Type B pancreatic cell (in vitro differentiated cells): ENCODE data around the gene RNF168. TPM values are rescaled to one million over a fixed set of nuclear protein-coding genes. Genes with fewer than 3 reads are reported as not detected.
A peak's percentile ranks its signal among the peaks of the same experiment; 100 is the strongest.
"Not testable (repeated sequence)": the region's sequence is repeated elsewhere in the genome, so short reads cannot be mapped to it uniquely, and the experiment has no call there.

ENCODE experiments used
- DNase-seq: peaks from one replicate; pipeline ENCODE4 v3.0.0; 2021; ENCODE audit warnings: mixed read lengths; ENCODE audit not compliant: unreplicated experiment; ENCODE audit errors: extremely low spot score
- H3K27ac Mint-ChIP-seq: 2 replicates; pipeline ENCODE4 v1.8.0; 2021; ENCODE audit warnings: mild to moderate bottlenecking, mixed read lengths
- H3K27me3 Mint-ChIP-seq: 2 replicates; pipeline ENCODE4 v1.8.0; 2021; ENCODE audit warnings: mixed read lengths
- H3K36me3 Mint-ChIP-seq: 2 replicates; pipeline ENCODE4 v1.8.0; 2021; ENCODE audit warnings: mixed read lengths
- H3K4me1 Mint-ChIP-seq: one replicate; pipeline ENCODE4 v1.8.0; 2021; ENCODE audit warnings: mixed read lengths; ENCODE audit not compliant: unreplicated experiment
- H3K4me3 Mint-ChIP-seq: 2 replicates; pipeline ENCODE4 v1.8.0; 2021; ENCODE audit warnings: mild to moderate bottlenecking, mixed read lengths
- H3K9me3 Mint-ChIP-seq: 2 replicates; pipeline ENCODE4 v1.8.0; 2021; ENCODE audit warnings: mixed read lengths
- CTCF ChIP-seq: fragments of 200-600 bp; sonication (generic); conservative IDR thresholded peaks from 2 replicates; pipeline ENCODE4 v1.5.0; 2021; ENCODE audit warnings: antibody characterized with exemption, mild to moderate bottlenecking
- total RNA-seq: library from RNA; stranded (reverse); gene quantifications from 2 replicates; pipeline ENCODE4 v1.2.1, GENCODE V29; 2021; ENCODE audit warnings: low replicate concordance

The RNF168 gene
- total RNA-seq, 1 donor from 2014 or later, result 23.5 TPM

GRCh38 chr3:196513697-196514349 is 10.3 kb upstream of the RNF168 start:
- Mint-ChIP-seq H3K36me3 (no peaks in the 10 kb centered on the region), H3K4me1 (no peaks in the 10 kb centered on the region), H3K9me3 (peaks cover under 1% of the 10 kb centered on the region), H3K27me3 (peaks cover 5% of the 10 kb centered on the region), H3K4me3 (no peak overlapping the region), H3K27ac (no peak overlapping the region)
- TF ChIP-seq CTCF, result no peak
- DNase-seq, result no peak

GRCh38 chr3:196511646-196512425 is 8.3 kb upstream of the RNF168 start:
- not testable (repeated sequence) for H3K36me3 Mint-ChIP-seq, H3K4me3 Mint-ChIP-seq, H3K27me3 Mint-ChIP-seq, H3K9me3 Mint-ChIP-seq, H3K4me1 Mint-ChIP-seq, DNase-seq, H3K27ac Mint-ChIP-seq

- H3K4me1 Mint-ChIP-seq, H3K4me3 Mint-ChIP-seq, DNase-seq, H3K27ac Mint-ChIP-seq, H3K9me3 Mint-ChIP-seq, H3K27me3 Mint-ChIP-seq, H3K36me3 Mint-ChIP-seq: not testable (repeated sequence)
Observed at GRCh38 chr3:196511108-196511507, 7.5 kb upstream of the RNF168 start.

GRCh38 chr3:196506687-196507086 is 3.1 kb upstream of the RNF168 start:
- no peak for TF ChIP-seq CTCF
- H3K27ac Mint-ChIP-seq, result no peak overlapping the region

GRCh38 chr3:196504556-196504955 is 988 bp upstream of the RNF168 start:
- TF ChIP-seq CTCF, result no peak
- Mint-ChIP-seq H3K36me3 (peaks cover 9% of the 10 kb centered on the region), H3K27me3 (peaks cover 3% of the 10 kb centered on the region), H3K27ac (no peak overlapping the region), H3K4me3 (peak overlapping the region; percentile 60), H3K4me1 (peaks cover 14% of the 10 kb centered on the region), H3K9me3 (no peaks in the 10 kb centered on the region)
- no peak for DNase-seq

More at GRCh38 chr3:196506687-196507086, 3.1 kb upstream of the RNF168 start:
- Mint-ChIP-seq H3K36me3 (peaks cover 3% of the 10 kb centered on the region), H3K4me1 (no peaks in the 10 kb centered on the region), H3K27me3 (peaks cover 3% of the 10 kb centered on the region), H3K4me3 (no peak overlapping the region), H3K9me3 (no peaks in the 10 kb centered on the region)
- no peak for DNase-seq

GRCh38 chr3:196504077-196504398 is 470 bp upstream of the RNF168 start:
- H3K4me3 Mint-ChIP-seq, result peak overlapping the region; percentile 100
- H3K36me3 Mint-ChIP-seq, result peaks cover 14% of the 10 kb centered on the region
- H3K27me3 Mint-ChIP-seq, H3K9me3 Mint-ChIP-seq, DNase-seq: not testable (repeated sequence)
- peaks cover 19% of the 10 kb centered on the region for H3K4me1 Mint-ChIP-seq
- H3K27ac Mint-ChIP-seq, result peak overlapping the region; percentile 97

GRCh38 chr3:196502775-196503195 is 783 bp downstream of the RNF168 start:
- no peaks in the 10 kb centered on the region for H3K9me3 Mint-ChIP-seq
- peaks cover 16% of the 10 kb centered on the region for H3K36me3 Mint-ChIP-seq
- no peak for TF ChIP-seq CTCF
- peaks cover 22% of the 10 kb centered on the region for H3K4me1 Mint-ChIP-seq
- H3K27ac Mint-ChIP-seq, result peak overlapping the region; percentile 97
- peak overlapping the region; percentile 100 for H3K4me3 Mint-ChIP-seq
- no peak for DNase-seq
- peaks cover 3% of the 10 kb centered on the region for H3K27me3 Mint-ChIP-seq
